A673 (cell line): ENCODE results near the gene P4HB.

Experiments
- EZH2 ChIP-seq: fragments of 200-600 bp; sonication (generic); IDR thresholded peaks from 2 replicates; pipeline ENCODE4 v1.6.1; 2017; ENCODE audit warnings: borderline replicate concordance, low read depth, mild to moderate bottlenecking, mixed read lengths, antibody characterized with exemption, low read length; ENCODE audit not compliant: poor library complexity, severe bottlenecking
- TF ChIP-seq, protein P1 (sequence below): fragments of 300-800, 200-600 bp; sonication (generic); conservative IDR thresholded peaks from 2 replicates; pipeline ENCODE4 v1.5.1; 2017; ENCODE audit warnings: low read depth, mild to moderate bottlenecking, antibody characterized with exemption, low read length, moderate library complexity, mixed read lengths

- TF ChIP-seq EZH2, result no peak
- TF ChIP-seq, protein P1, sequence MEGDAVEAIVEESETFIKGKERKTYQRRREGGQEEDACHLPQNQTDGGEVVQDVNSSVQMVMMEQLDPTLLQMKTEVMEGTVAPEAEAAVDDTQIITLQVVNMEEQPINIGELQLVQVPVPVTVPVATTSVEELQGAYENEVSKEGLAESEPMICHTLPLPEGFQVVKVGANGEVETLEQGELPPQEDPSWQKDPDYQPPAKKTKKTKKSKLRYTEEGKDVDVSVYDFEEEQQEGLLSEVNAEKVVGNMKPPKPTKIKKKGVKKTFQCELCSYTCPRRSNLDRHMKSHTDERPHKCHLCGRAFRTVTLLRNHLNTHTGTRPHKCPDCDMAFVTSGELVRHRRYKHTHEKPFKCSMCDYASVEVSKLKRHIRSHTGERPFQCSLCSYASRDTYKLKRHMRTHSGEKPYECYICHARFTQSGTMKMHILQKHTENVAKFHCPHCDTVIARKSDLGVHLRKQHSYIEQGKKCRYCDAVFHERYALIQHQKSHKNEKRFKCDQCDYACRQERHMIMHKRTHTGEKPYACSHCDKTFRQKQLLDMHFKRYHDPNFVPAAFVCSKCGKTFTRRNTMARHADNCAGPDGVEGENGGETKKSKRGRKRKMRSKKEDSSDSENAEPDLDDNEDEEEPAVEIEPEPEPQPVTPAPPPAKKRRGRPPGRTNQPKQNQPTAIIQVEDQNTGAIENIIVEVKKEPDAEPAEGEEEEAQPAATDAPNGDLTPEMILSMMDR, result no peak
Observed at GRCh38 chr17:81831563-81831956, 28.8 kb downstream of the P4HB start.
